HG02970 (cell line): ENCODE measurements around the gene TMEM255B.

Experiments used
- ATAC-seq: cut with Tn5 transposase; IDR thresholded peaks from one replicate; pipeline ENCODE4 v1.9.1; 2021; ENCODE audit warnings: mild to moderate bottlenecking, moderate library complexity, moderate number of reproducible peaks; ENCODE audit not compliant: unreplicated experiment, low FRiP score

Gene TMEM255B

DNA sequence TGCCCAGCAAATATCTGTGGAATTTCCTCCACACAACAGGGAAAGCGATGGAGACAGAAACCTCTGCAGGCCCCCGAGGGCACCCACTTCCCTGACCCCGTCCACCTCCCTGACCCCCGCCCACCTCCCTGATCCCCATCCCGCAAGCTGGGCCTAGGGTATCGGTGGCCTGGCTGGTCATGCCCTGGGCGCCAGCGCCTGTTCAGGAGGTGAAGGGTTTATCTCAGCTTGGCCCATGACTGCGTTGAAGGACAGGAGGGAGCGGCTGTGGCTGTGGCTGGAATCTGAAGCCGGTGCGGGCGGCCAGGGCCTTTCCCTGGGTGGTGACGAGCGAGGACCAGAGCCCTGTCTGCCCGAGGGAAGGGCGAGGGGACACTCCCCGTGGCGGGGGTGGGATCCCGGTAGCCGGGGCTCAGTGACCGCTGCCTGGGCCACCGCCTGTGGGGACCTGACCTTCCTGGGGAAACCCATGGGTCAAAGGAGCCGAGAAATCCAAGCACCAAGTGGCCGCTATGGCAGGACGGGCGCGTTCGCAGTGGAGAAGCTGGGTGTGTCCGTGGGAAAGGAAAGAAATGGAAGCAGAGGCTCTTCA is 84.1 kb downstream of the TMEM255B start:
- no peak for ATAC-seq

DNA sequence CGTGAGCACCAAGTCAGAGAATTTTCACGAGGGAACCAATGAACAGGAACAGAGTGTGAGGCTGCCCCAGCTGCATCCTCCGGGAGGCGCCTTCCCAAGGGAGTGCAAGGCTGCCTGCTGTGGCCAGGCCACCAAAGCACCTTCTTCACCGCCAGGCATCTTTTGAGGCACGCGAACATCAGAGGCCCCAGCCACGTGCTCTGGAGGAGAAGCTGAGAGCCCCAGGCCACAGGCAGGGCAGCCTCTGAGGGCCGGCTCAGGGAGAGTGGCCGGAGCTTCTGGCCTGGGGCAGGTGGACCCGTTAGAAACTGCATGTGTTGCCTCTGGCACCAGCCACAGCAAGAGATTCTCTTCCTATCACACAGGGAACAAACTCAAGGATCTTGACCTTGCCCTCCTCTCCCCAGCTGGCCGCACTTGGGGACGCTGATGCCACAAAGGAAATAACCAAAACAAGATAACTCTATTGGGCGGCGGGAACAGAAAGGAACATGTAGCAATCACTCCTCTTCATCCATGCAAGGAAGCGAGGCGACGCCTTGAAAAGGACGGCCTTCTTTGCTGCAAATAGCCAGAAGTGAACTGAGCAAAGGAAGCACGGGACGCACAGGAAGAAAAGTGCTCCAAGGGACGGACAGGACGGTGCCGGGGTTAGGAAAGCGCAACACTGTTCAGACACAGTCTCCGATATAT is 85.0 kb downstream of the TMEM255B start:
- no peak for ATAC-seq

GRCh38 chr13:113845055-113845454 is 86.0 kb downstream of the TMEM255B start:
- no peak for ATAC-seq

DNA sequence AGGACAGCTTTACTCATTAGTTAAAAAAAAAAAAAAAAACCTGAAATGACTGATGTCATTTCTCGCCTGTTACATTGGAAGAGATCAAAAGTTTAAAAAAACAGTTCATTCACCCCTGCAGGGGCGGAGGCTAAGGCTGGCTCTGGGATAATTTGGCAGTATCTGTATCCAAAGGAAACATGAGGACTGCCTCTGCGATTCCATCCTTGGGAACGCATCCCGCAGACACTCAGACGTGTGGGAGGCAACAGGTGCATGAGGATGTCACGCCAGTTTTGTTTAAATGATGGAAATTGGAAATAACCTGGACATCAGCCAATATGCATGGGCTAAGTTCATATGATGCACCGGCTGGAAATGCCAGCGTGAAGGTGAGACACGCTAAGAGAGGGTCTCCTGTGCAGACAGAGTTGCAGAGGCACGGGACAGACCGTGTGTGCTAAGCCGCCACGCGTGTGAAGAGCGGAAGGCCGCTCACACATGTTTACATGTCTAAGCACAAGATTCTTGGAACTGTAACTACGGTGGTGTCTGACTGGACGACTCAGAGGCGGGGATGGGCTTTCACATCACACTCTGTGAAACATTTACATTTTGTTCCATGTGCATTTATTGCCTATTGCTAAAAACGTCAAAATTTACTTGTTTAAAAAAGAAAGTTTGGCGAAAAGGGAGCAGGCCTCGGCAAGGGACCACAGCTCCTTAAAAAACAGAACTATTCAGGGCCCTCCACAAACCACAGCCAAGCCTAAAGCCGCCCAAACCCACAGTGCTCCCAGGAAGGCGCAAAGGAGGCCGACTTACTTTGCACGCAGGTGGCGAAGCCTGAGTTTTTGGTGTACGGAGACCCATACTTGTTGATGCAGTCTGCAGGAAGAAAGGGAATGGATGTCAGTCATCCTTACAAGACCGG is 87.0 kb downstream of the TMEM255B start:
- no peak for ATAC-seq

- no peak for ATAC-seq
Observed at GRCh38 chr13:113846636-113847318, 87.8 kb downstream of the TMEM255B start.

GRCh38 chr13:113848020-113848419 is 89.0 kb downstream of the TMEM255B start:
- ATAC-seq = no peak

DNA sequence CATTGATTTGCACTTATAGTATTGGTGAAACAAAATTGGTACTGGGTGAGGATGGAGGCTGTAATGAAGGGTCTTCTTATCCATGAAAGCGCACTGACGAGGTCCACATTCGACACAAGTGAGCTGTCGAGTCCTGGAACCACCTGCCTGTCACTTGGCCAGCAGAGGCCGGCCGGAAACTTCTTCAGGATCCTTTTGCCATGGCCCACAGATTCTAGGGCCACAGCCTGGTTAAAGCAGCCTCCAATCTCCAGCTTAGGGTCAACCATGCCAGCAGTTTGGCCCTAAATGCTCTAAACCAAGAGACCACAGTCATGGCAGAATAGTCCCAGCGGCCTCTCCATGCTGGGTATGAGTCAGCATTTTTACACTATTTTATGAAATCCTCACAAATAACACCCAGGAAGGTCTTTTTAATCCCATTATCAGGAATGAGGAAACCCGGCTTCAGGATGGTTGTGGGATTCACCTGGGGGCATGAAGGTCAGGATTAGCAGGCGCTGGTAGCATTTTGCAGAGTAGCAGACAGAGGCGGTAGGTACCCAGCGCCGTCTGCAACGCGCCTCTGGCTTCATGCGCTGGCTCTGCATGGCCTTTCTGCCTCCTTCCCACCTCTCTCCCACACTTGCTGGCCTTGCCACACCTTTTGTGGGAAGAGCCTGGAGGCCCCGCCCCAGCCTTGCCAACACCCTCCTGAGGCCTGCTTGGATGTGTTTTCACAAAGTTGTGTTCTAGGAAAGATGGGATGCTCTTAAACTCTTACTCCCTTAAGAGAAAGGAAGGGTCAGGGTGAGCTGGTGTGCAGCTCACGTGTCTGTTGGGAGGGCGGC is 89.6 kb downstream of the TMEM255B start:
- ATAC-seq = no peak

DNA sequence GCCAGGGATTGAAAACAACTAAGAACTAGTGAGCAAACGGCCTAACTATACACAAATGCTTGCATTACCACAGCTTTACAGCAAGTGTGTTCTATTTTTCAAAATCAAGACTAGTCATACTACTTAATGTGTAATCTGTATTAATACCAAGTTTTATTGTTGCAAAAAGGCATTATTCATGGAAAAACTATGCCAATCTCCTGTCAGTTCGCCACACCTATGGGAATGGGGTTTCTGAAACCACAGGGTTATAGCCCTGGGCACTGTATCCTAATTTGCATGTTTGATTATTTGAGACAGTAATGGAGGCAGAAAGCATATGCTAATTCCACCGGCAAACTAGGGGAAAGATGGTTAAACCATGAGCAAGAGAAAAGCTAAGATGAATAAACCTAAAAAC is 90.5 kb downstream of the TMEM255B start:
- ATAC-seq = no peak

- ATAC-seq = no peak
Observed at GRCh38 chr13:113849981-113850721, 91.1 kb downstream of the TMEM255B start.

- no peak for ATAC-seq
Observed at GRCh38 chr13:113850722-113851479, 91.9 kb downstream of the TMEM255B start.

DNA sequence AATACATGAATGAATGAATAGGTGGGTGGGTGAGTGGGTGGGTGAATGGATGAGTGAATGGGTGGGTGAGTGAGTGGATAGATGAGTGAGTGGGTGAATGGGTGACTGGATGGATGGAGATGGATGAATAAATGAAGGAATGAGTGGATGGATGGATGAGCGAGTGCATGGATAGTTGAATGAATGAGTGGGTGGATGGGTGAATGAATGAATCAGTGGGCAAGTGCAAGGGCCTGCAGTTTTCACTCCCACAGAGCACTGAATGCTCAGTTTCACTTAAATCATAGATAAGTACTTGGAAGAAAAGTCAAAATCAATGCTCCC is 92.4 kb downstream of the TMEM255B start:
- no peak for ATAC-seq

DNA sequence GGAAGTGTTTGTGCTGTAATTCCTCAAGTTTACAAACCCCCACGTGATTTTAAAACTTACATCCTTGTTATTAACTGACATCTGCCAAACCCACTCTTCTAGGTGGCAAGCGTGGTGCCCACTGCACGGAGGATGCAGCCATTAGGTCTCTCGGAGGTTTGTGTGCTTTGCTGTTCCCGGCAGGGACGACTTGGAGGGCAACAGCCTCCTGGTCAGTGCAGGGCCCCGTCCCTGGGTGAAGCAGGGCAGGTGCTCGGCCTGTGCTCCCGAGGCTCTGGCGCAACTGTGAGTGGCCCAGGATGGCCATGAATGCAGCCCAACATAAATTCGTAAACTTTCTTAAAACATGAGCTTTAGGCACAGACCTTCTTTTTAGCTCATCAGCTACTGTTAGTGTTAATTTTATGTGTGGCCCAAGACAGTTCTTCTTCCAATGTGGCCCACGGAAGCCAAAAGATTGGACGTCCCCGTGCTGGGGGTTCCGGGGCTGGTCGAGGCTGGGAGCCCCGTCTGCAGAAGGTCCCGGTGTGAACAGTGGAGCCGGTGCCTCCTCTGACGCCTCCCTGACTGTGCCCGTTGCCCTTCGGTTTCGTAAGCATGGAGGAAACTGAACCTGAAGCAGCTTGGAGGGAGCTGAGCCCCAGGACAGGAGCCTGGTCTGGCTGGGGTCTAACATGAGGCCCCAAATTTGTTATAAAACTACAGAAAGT is 93.0 kb downstream of the TMEM255B start:
- ATAC-seq = no peak

DNA sequence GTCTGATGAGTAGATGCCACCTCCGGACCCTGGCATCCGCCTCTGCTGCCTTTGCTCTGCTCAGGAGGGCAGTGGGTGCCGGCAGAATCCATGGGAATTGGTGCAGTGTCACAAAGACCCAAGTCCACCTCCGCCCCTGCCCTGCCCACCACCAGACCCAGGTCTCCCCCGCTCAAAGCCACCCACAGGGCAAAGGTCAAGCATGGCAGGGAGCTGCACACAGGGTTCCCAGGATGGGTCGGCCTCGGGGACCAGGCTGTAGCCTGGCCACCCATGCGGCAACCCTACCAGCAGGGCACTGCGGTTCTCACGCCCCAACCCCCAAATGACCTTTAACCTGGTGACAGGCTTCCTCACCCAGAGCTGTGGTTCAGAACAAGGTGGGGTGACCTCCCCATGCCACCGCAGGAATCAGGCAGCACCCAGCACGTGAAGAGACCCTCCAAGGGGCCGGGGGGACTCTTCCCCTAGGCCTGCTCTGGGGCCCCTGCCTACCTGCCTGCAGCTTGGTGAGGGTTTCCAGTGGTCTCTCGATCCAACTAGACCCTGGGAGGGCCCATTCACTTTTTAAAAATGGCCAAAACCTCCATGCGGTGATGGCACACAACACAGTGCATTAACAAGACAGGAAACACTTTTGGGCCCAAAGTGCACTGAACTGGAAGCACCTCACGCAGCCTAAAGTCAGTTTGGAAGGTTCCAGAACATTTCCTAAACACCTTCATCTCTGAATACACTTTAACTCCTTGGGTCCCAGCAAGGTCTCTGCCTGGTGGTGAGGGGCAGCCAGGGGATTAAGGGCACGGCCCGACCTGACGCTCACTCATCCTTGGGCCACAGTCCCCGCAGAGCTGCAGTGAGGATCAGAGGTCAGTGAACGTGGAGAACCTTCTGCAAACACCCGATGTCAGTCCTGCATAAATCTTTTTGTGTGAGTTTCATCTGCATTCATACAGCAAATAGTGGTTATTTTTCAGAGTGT is 93.8 kb downstream of the TMEM255B start:
- no peak for ATAC-seq

- ATAC-seq = no peak
Observed at GRCh38 chr13:113853518-113854237, 94.7 kb downstream of the TMEM255B start.

DNA sequence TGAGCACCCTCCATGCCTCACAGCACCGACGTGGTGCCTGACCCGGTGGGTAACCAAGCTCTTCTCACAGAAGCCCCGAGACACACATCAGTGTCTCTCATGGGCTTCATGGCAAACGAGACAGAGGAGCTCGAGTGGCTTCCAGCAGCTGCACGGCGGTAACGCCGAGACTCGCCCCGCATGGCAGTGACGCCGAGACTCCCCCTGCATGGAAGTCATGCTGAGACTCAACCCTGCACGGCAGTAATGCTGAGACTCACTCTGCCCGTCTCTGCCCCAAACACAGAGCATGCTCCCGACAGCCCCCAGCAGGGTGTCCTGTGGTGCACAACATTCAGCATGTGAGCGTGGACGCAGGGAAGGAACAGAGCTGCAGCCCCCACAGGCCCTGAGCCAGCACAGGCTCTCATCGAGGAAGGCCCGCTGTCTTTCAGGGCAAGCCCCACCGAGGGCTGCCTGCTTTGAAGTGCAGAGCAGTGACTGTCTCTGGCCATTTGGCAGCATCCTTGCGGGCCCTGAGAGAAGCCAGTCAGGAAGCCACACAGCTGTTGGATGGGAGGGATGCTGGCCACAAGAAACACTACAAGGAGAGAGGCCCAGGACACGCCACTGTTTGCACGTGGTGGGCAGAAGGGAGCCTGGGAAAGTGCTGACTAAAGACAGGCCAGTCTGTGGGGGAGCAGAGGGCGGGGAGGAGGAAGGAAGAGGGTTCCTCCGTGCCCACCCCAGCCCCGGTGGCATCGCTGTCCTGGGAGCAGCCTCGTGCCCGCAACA is 95.4 kb downstream of the TMEM255B start:
- ATAC-seq = no peak
